SK-N-SH treated with all-trans-retinoic acid at 6 μM for 48 hours (cell line): Measurements from ENCODE around the gene UBE2N.

ENCODE experiments used
- ATAC-seq: fragments of 200-7000 bp; cut with Tn5 transposase; 3 replicates; pipeline ENCODE4 v1.9.1; 2020; ENCODE audit warnings: mild to moderate bottlenecking, moderate library complexity
- BACH2 ChIP-seq: fragments of 250-450 bp; sonication (Bioruptor Pico); IDR thresholded peaks from 2 replicates; pipeline ENCODE4 v1.9.0; 2021; ENCODE audit warnings: mild to moderate bottlenecking, borderline replicate concordance
- CREB5 ChIP-seq: fragments of 250-450 bp; sonication (Bioruptor Pico); IDR thresholded peaks from 2 replicates; pipeline ENCODE4 v1.5.1; 2020; ENCODE audit warnings: low read depth, mild to moderate bottlenecking, moderate library complexity
- OSR1 ChIP-seq: fragments of 250-450 bp; sonication (Bioruptor Pico); IDR thresholded peaks from 2 replicates; pipeline ENCODE4 v1.8.0; 2022; ENCODE audit warnings: moderate library complexity, mild to moderate bottlenecking, inconsistent platforms
- POU6F1 ChIP-seq: fragments of 250-450 bp; sonication (Bioruptor Pico); IDR thresholded peaks from 2 replicates; pipeline ENCODE4 v1.8.0; 2021; ENCODE audit warnings: low read depth, mild to moderate bottlenecking, moderate library complexity, borderline replicate concordance
- PPARA ChIP-seq: fragments of 250-450 bp; sonication (Bioruptor Pico); IDR thresholded peaks from 2 replicates; pipeline ENCODE4 v1.5.0; 2020; ENCODE audit warnings: mild to moderate bottlenecking, borderline replicate concordance
- RARB ChIP-seq: fragments of 250-450 bp; sonication (Bioruptor Pico); IDR thresholded peaks from 2 replicates; pipeline ENCODE4 v1.8.0; 2021; ENCODE audit warnings: mild to moderate bottlenecking, moderate library complexity
- SNAI2 ChIP-seq: fragments of 250-450 bp; sonication (Bioruptor Pico); IDR thresholded peaks from 2 replicates; pipeline ENCODE4 v1.5.0; 2020; ENCODE audit warnings: mild to moderate bottlenecking, moderate library complexity
- TCF4 ChIP-seq: fragments of 250-450 bp; sonication (Bioruptor Pico); IDR thresholded peaks from 2 replicates; pipeline ENCODE4 v1.8.0; 2021; ENCODE audit warnings: mild to moderate bottlenecking, moderate library complexity, borderline replicate concordance
- TOX ChIP-seq: fragments of 250-450 bp; sonication (Bioruptor Pico); IDR thresholded peaks from 2 replicates; pipeline ENCODE4 v1.8.0; 2021; ENCODE audit warnings: mild to moderate bottlenecking, moderate library complexity, borderline replicate concordance
- TSHZ2 ChIP-seq: fragments of 250-450 bp; sonication (Bioruptor Pico); IDR thresholded peaks from 2 replicates; pipeline ENCODE4 v1.5.0; 2020; ENCODE audit warnings: mild to moderate bottlenecking, moderate library complexity
- ZC3H10 ChIP-seq: fragments of 250-450 bp; sonication (Bioruptor Pico); IDR thresholded peaks from 2 replicates; pipeline ENCODE4 v1.5.1; 2021; ENCODE audit warnings: mild to moderate bottlenecking, moderate library complexity
- ZFP3 ChIP-seq: fragments of 250-450 bp; sonication (Bioruptor Pico); IDR thresholded peaks from 2 replicates; pipeline ENCODE4 v1.5.0; 2020; ENCODE audit warnings: mild to moderate bottlenecking, moderate library complexity
- ZFP30 ChIP-seq: fragments of 450-650 bp; formaldehyde crosslinking; IDR thresholded peaks from 2 replicates; pipeline ENCODE4 v1.5.0; 2022; ENCODE audit warnings: mild to moderate bottlenecking, moderate library complexity
- ZNF565 ChIP-seq: fragments of 450-650 bp; formaldehyde crosslinking; conservative IDR thresholded peaks from 2 replicates; pipeline ENCODE4 v1.5.0; 2020; ENCODE audit warnings: low read depth, mild to moderate bottlenecking, moderate library complexity
- ZNF70 ChIP-seq: fragments of 450-650 bp; formaldehyde crosslinking; IDR thresholded peaks from 2 replicates; pipeline ENCODE4 v1.5.0; 2020; ENCODE audit warnings: mild to moderate bottlenecking, moderate library complexity
- ZNF8 ChIP-seq: fragments of 450-650 bp; formaldehyde crosslinking; IDR thresholded peaks from 2 replicates; pipeline ENCODE4 v1.5.0; 2020; ENCODE audit warnings: mild to moderate bottlenecking, moderate library complexity
- TF ChIP-seq, protein P1 (sequence below): fragments of 250-450 bp; sonication (Bioruptor Pico); IDR thresholded peaks from 2 replicates; pipeline ENCODE4 v1.5.1; 2021; ENCODE audit warnings: mild to moderate bottlenecking, moderate library complexity
- TF ChIP-seq, protein P2 (sequence below): fragments of 250-450 bp; sonication (Bioruptor Pico); IDR thresholded peaks from 2 replicates; pipeline ENCODE4 v1.8.0; 2020; ENCODE audit warnings: mild to moderate bottlenecking, moderate library complexity, borderline replicate concordance

Gene UBE2N

DNA sequence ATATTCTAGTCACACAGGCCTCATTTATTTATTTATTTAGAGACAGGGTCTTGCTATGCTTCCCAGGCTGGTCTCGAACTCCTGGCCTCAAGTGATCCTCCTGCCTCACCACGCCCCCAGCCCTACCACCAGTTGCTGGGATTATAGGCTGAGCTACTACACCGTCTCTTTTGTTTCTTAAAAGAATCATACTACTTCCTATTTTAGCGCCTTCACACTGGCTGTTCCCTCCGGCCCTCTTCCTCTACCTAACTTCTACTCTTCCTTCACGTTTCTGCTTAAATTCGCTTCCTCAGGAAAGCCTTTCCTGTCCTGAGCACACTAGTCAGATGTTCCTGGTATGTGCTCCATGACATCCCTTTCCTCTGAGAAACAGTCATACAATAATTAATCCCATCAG lies 19.2 kb upstream of the UBE2N start (continued):
- TF ChIP-seq TSHZ2 (CRISPR knock-in tag) = no peak
- TF ChIP-seq BACH2 (CRISPR knock-in tag) = no peak
- no peak for TF ChIP-seq ZC3H10 (CRISPR knock-in tag)

DNA sequence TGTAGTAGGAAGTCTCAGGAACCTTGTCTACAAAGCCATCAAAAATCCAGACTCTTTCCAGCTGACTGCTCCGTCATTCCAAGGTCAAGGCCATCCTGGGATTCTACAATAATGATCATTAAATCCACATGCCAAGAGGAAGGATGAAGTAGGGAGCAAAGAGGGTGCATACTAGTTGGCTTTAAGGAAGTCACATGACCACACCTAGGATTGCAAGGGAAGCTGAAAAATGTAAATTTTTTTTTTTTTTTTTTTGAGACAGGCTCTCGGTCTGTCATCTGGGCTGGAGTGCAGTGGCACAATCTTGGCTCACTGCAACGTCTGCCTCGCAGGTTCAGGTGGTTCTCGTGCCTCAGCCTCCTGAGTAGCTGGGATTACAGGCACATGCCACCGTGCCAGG lies 18.3 kb upstream of the UBE2N start:
- TF ChIP-seq, protein P1, sequence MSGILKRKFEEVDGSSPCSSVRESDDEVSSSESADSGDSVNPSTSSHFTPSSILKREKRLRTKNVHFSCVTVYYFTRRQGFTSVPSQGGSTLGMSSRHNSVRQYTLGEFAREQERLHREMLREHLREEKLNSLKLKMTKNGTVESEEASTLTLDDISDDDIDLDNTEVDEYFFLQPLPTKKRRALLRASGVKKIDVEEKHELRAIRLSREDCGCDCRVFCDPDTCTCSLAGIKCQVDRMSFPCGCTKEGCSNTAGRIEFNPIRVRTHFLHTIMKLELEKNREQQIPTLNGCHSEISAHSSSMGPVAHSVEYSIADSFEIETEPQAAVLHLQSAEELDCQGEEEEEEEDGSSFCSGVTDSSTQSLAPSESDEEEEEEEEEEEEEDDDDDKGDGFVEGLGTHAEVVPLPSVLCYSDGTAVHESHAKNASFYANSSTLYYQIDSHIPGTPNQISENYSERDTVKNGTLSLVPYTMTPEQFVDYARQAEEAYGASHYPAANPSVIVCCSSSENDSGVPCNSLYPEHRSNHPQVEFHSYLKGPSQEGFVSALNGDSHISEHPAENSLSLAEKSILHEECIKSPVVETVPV (CRISPR knock-in tag) = no peak
- no peak for TF ChIP-seq ZFP3
- no peak for ATAC-seq

DNA sequence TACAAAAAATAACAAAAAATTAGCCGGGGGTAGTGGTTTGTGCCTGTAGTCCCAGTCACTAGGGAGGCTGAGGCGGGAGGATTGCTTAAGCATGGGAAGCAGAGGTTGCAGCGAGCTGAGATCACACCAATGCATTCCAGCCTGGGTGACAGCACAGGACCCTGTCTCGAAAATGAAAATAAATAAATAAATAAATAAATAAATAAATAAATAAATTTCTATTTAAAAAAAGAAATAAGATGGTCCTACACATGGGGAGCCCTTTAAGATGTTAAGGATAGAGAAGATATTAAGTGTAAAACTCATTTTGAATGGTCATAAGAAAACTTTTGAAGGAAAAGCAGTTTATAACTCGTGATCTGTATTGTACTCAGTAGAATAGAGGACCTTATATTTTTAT lies 17.4 kb upstream of the UBE2N start:
- no peak for TF ChIP-seq BACH2 (CRISPR knock-in tag)
- TF ChIP-seq, protein P1 (CRISPR knock-in tag) = no peak
- TF ChIP-seq SNAI2 = no peak
- no peak for TF ChIP-seq TSHZ2 (CRISPR knock-in tag)
- TF ChIP-seq ZNF70 = no peak
- TF ChIP-seq RARB = no peak
- TF ChIP-seq ZFP30 (CRISPR knock-in tag) = no peak
- TF ChIP-seq PPARA (CRISPR knock-in tag) = no peak
- no peak for TF ChIP-seq TCF4 (CRISPR knock-in tag)
- no peak for TF ChIP-seq OSR1 (CRISPR knock-in tag)
- no peak for TF ChIP-seq CREB5
- no peak for TF ChIP-seq ZNF8

GRCh38 chr12:93456077-93456476 lies 14.3 kb upstream of the UBE2N start:
- ATAC-seq = no peak
- TF ChIP-seq OSR1 (CRISPR knock-in tag) (no peak), TOX (CRISPR knock-in tag) (no peak), ZNF565 (CRISPR knock-in tag) (no peak), POU6F1 (no peak), ZNF8 (no peak), CREB5 (no peak), BACH2 (CRISPR knock-in tag) (no peak)
- TF ChIP-seq, protein P2, sequence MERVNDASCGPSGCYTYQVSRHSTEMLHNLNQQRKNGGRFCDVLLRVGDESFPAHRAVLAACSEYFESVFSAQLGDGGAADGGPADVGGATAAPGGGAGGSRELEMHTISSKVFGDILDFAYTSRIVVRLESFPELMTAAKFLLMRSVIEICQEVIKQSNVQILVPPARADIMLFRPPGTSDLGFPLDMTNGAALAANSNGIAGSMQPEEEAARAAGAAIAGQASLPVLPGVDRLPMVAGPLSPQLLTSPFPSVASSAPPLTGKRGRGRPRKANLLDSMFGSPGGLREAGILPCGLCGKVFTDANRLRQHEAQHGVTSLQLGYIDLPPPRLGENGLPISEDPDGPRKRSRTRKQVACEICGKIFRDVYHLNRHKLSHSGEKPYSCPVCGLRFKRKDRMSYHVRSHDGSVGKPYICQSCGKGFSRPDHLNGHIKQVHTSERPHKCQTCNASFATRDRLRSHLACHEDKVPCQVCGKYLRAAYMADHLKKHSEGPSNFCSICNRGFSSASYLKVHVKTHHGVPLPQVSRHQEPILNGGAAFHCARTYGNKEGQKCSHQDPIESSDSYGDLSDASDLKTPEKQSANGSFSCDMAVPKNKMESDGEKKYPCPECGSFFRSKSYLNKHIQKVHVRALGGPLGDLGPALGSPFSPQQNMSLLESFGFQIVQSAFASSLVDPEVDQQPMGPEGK (CRISPR knock-in tag) = no peak

More for the DNA sequence above, 17.4 kb upstream of the UBE2N start:
- no peak for ATAC-seq
